GM23338 (cell line): Measurements from ENCODE around the gene GRSF1.

Experiments
- STAT1 ChIP-seq: IDR thresholded peaks from one replicate; pipeline ENCODE4 v1.6.1; 2016; ENCODE audit warnings: antibody characterized with exemption; ENCODE audit not compliant: unreplicated experiment
- TF ChIP-seq, protein P1 (sequence below), 2 experiments: fragments of 200-600 bp in 1 of 2; sonication (generic) in 1 of 2; conservative IDR thresholded peaks; 2 replicates each; pipeline versions ENCODE4 v1.5.1 to v1.6.1; 2016 to 2017; ENCODE audit warnings: antibody characterized with exemption in 2 of 2, low read depth in 2 of 2, mild to moderate bottlenecking in 2 of 2, moderate library complexity in 1 of 2

DNA sequence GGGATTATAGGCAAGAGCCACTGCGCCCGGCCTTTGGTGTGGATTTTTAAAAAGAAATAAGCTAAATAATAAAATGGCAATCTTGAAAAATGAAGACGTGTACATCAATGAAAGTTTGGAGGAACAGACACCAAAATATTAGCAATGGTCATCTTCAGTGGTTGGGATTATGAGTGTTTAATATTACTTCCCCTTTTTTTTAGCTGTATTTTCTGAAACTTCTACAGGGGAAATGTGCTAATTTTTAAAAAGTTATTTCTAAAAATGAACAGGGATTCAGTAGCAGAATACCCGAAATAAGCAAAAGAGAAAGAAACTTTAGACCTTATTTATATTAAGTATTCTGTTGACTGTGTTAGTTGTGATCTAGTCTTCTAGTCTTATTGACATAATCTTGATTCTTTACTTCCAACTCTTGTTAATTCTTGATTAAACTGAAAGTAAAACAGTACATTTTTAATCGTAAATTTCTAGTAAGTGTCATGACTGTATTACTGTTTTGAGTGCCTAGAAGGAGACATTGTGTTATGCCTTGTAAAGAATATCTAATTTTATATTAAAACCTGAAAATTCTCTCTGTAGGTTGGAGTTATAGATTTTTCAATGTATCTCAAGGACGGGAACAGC is 66.6 kb downstream of the GRSF1 start:
- TF ChIP-seq, protein P1, sequence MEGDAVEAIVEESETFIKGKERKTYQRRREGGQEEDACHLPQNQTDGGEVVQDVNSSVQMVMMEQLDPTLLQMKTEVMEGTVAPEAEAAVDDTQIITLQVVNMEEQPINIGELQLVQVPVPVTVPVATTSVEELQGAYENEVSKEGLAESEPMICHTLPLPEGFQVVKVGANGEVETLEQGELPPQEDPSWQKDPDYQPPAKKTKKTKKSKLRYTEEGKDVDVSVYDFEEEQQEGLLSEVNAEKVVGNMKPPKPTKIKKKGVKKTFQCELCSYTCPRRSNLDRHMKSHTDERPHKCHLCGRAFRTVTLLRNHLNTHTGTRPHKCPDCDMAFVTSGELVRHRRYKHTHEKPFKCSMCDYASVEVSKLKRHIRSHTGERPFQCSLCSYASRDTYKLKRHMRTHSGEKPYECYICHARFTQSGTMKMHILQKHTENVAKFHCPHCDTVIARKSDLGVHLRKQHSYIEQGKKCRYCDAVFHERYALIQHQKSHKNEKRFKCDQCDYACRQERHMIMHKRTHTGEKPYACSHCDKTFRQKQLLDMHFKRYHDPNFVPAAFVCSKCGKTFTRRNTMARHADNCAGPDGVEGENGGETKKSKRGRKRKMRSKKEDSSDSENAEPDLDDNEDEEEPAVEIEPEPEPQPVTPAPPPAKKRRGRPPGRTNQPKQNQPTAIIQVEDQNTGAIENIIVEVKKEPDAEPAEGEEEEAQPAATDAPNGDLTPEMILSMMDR (conservative IDR thresholded peaks at IDR 0.05; ENCODE audit: low read depth in 2 of 2), result no peak
- TF ChIP-seq STAT1, result no peak
